NCI-H1436 treated with DMSO at 0.1 percent for 48 hours (cell line): ENCODE data around the gene TNP1.

Experiments used
- DNase-seq: peaks from one replicate; lab custom pipeline; 2025; lab: John Stamatoyannopoulos, UW

TNP1 gene

GRCh38 chr2:216839688-216840087, 20.2 kb downstream of the TNP1 start:
- no peak for DNase-seq

GRCh38 chr2:216838151-216838550, 21.7 kb downstream of the TNP1 start:
- DNase-seq = no peak

GRCh38 chr2:216837740-216838139, 22.1 kb downstream of the TNP1 start:
- no peak for DNase-seq

GRCh38 chr2:216833061-216833460, 26.8 kb downstream of the TNP1 start:
- DNase-seq = no peak

GRCh38 chr2:216830346-216830745, 29.5 kb downstream of the TNP1 start:
- DNase-seq = no peak

GRCh38 chr2:216829533-216829932, 30.3 kb downstream of the TNP1 start:
- DNase-seq = no peak

- DNase-seq = no peak
Observed at GRCh38 chr2:216827073-216827720, 32.7 kb downstream of the TNP1 start.

- DNase-seq = no peak
Observed at GRCh38 chr2:216822470-216822869, 37.4 kb downstream of the TNP1 start.

GRCh38 chr2:216820709-216821108, 39.2 kb downstream of the TNP1 start:
- no peak for DNase-seq

GRCh38 chr2:216819766-216820165, 40.1 kb downstream of the TNP1 start:
- DNase-seq = no peak

- DNase-seq = no peak
Observed at GRCh38 chr2:216819055-216819454, 40.8 kb downstream of the TNP1 start.

GRCh38 chr2:216810399-216811160, 49.3 kb downstream of the TNP1 start:
- no peak for DNase-seq
